ENCODE data around the gene YAP1. TPM values are rescaled to one million over a fixed set of nuclear protein-coding genes. Genes with fewer than 3 reads are reported as not detected.

Gene YAP1
- total and polyA plus RNA-seq, 4 donors = 3.7 to 65.6 (median 18.3) TPM

DNA sequence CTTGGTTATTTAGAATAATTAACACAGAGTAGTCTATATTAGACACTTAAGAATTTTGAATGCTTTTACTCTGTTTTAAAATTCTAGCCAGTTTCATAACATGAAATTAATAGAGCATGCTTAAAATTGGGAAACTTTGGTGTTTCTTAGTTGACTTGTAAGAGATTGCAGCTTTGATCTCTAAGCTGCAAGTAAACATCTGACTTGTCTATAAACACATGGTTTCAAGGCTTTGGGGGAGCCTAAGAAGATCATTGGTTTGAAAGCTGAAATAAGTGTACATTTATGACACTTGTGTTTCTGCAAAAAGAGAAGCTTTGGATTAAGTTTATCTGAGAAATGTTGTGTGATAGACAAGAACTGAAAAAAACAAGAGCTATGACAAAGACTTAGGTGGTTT, 37.8 kb downstream of the YAP1 start:
- Histone ChIP-seq H3K27me3 (ENCODE audit: control insufficient read depth in 4 of 4, insufficient read depth in 4 of 4, low read length in 3 of 4) (no peaks in the 10 kb centered on the region), H3K9ac (ENCODE audit: low read depth in 1 of 2, low read length in 2 of 2) (no peak overlapping the region), H3K4me1 (ENCODE audit: control insufficient read depth in 4 of 4, insufficient read depth in 4 of 4, low read length in 3 of 4) (peaks cover 6 to 39% (median 17%) of the 10 kb centered on the region in 4 donors), H3K27ac (ENCODE audit: low read depth in 1 of 2, low read length in 2 of 2) (no peak overlapping the region), H3K36me3 (ENCODE audit: control insufficient read depth in 4 of 4, insufficient read depth in 3 of 4, low read depth in 1 of 4, low read length in 3 of 4) (no peaks in the 10 kb centered on the region), H3K9me3 (ENCODE audit: control insufficient read depth in 4 of 4, low read length in 3 of 4) (no peaks in the 10 kb centered on the region), H3K4me3 (ENCODE audit: low read depth in 1 of 3, low read length in 3 of 3) (no peak overlapping the region)
- no peak for TF ChIP-seq REST (IDR thresholded peaks at IDR 0.05)
- TF ChIP-seq FOXA2 (IDR thresholded peaks at IDR 0.05) = no peak
- no peak for TF ChIP-seq RXRA (IDR thresholded peaks at IDR 0.05)
- no peak for TF ChIP-seq ATF3 (IDR thresholded peaks at IDR 0.05)
- no peak for TF ChIP-seq ZBTB33 (IDR thresholded peaks at IDR 0.05)
- no peak for TF ChIP-seq TAF1 (conservative IDR thresholded peaks at IDR 0.05)
- no peak for DNase-seq (ENCODE audit: low spot score)

- H3K9me3 ChIP-seq (ENCODE audit: control insufficient read depth in 4 of 4, low read length in 3 of 4) = no peaks in the 10 kb centered on the region
- DNase-seq (ENCODE audit: low spot score) = no peak
- H3K9ac ChIP-seq (ENCODE audit: low read depth in 1 of 2, low read length in 2 of 2) = no peak overlapping the region
- H3K27me3 ChIP-seq (ENCODE audit: control insufficient read depth in 4 of 4, insufficient read depth in 4 of 4, low read length in 3 of 4) = no peaks in the 10 kb centered on the region
- no peaks in the 10 kb centered on the region for H3K36me3 ChIP-seq (ENCODE audit: control insufficient read depth in 4 of 4, insufficient read depth in 3 of 4, low read depth in 1 of 4, low read length in 3 of 4)
- TF ChIP-seq, protein P1, sequence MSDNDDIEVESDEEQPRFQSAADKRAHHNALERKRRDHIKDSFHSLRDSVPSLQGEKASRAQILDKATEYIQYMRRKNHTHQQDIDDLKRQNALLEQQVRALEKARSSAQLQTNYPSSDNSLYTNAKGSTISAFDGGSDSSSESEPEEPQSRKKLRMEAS (IDR thresholded peaks at IDR 0.05) = no peak
- TF ChIP-seq RXRA (IDR thresholded peaks at IDR 0.05) = peak; percentile 18 to 51
- no peak for TF ChIP-seq NR2F2 (IDR thresholded peaks at IDR 0.05)
- TF ChIP-seq, protein P2, sequence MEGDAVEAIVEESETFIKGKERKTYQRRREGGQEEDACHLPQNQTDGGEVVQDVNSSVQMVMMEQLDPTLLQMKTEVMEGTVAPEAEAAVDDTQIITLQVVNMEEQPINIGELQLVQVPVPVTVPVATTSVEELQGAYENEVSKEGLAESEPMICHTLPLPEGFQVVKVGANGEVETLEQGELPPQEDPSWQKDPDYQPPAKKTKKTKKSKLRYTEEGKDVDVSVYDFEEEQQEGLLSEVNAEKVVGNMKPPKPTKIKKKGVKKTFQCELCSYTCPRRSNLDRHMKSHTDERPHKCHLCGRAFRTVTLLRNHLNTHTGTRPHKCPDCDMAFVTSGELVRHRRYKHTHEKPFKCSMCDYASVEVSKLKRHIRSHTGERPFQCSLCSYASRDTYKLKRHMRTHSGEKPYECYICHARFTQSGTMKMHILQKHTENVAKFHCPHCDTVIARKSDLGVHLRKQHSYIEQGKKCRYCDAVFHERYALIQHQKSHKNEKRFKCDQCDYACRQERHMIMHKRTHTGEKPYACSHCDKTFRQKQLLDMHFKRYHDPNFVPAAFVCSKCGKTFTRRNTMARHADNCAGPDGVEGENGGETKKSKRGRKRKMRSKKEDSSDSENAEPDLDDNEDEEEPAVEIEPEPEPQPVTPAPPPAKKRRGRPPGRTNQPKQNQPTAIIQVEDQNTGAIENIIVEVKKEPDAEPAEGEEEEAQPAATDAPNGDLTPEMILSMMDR (IDR thresholded peaks at IDR 0.05; ENCODE audit: low read depth, low read length, missing input control) = no peak
- TF ChIP-seq SP1 (IDR thresholded peaks at IDR 0.05) = no peak
- no peak for TF ChIP-seq ATF3 (IDR thresholded peaks at IDR 0.05)
- no peak overlapping the region for H3K27ac ChIP-seq (ENCODE audit: low read depth in 1 of 2, low read length in 2 of 2)
- WGBS = 85% methylated on average over 6 of the region's 6 CpGs
- H3K4me3 ChIP-seq (ENCODE audit: low read depth in 1 of 3, low read length in 3 of 3) = no peak overlapping the region
- peaks cover 0 to 10% (median 2%) of the 10 kb centered on the region in 4 donors for H3K4me1 ChIP-seq (ENCODE audit: control insufficient read depth in 4 of 4, insufficient read depth in 4 of 4, low read length in 3 of 4)
Observed at GRCh38 chr11:102151784-102152525, 41.7 kb downstream of the YAP1 start.

Data from liver (tissue), 9 donors.